WTC11 (cell line): ENCODE results near the gene CHST11. TPM values are rescaled to one million over a fixed set of nuclear protein-coding genes. Genes with fewer than 3 reads are reported as not detected.

Experiments used
- ATAC-seq: fragments of 200-7000 bp; cut with Tn5 transposase; 2 replicates; pipeline ENCODE4 v1.10.0; 2021; ENCODE audit warnings: mild to moderate bottlenecking, moderate library complexity
- CTCF ChIA-PET: fragments of 300-600 bp; sonication (Branson Sonifier 250); formaldehyde crosslinking; loops from one replicate; lab custom pipeline; 2021; ENCODE audit warnings: antibody characterized with exemption; lab: Charles Lee
- POLR2A ChIA-PET: fragments of 350-600 bp; sonication (Branson Sonifier 250); formaldehyde crosslinking; loops from one replicate; lab custom pipeline; 2021; ENCODE audit warnings: antibody characterized with exemption; lab: Charles Lee
- DNase-seq: peaks from one replicate; pipeline ENCODE4 v3.0.0; 2021; ENCODE audit warnings: low spot score
- H3K27ac Mint-ChIP-seq: 2 replicates; pipeline ENCODE4 v1.8.0; 2021; ENCODE audit warnings: mixed read lengths
- H3K27me3 Mint-ChIP-seq: 2 replicates; pipeline ENCODE4 v1.8.0; 2021; ENCODE audit warnings: low read depth, mild to moderate bottlenecking, moderate library complexity, mixed read lengths
- H3K36me3 Mint-ChIP-seq: 2 replicates; pipeline ENCODE4 v1.8.0; 2021; ENCODE audit warnings: mixed read lengths
- H3K4me1 Mint-ChIP-seq: 2 replicates; pipeline ENCODE4 v1.8.0; 2022; ENCODE audit warnings: mixed read lengths
- H3K4me3 Mint-ChIP-seq: 2 replicates; pipeline ENCODE4 v1.8.0; 2021; ENCODE audit warnings: mild to moderate bottlenecking, moderate library complexity, mixed read lengths
- H3K9me3 Mint-ChIP-seq: 2 replicates; pipeline ENCODE4 v1.8.0; 2021; ENCODE audit warnings: mixed read lengths
- AFF4 ChIP-seq: sonication (generic); formaldehyde crosslinking; IDR thresholded peaks from 2 replicates; pipeline ENCODE4 v1.8.1; 2023; ENCODE audit warnings: mild to moderate bottlenecking, missing genetic modification reagents, borderline replicate concordance
- ATF1 ChIP-seq: sonication (generic); formaldehyde crosslinking; IDR thresholded peaks from 2 replicates; pipeline ENCODE4 v1.8.1; 2023; ENCODE audit warnings: mild to moderate bottlenecking, moderate library complexity, missing genetic modification reagents
- ATF3 ChIP-seq: sonication (generic); formaldehyde crosslinking; conservative IDR thresholded peaks from 2 replicates; pipeline ENCODE4 v1.8.1; 2022; ENCODE audit warnings: mild to moderate bottlenecking, missing genetic modification reagents
- CREB1 ChIP-seq: sonication (generic); formaldehyde crosslinking; IDR thresholded peaks from 2 replicates; pipeline ENCODE4 v1.8.0; 2023; ENCODE audit warnings: mild to moderate bottlenecking, missing genetic modification reagents
- CTCF ChIP-seq: fragments of 200-600 bp; IDR thresholded peaks from 2 replicates; pipeline ENCODE4 v1.8.0; 2022; ENCODE audit warnings: antibody characterized with exemption
- E2F1 ChIP-seq: sonication (generic); formaldehyde crosslinking; IDR thresholded peaks from 2 replicates; pipeline ENCODE4 v1.8.0; 2022; ENCODE audit warnings: mild to moderate bottlenecking, missing genetic modification reagents
- EMX1 ChIP-seq: fragments of 250-450 bp; sonication (Bioruptor Pico); IDR thresholded peaks from 2 replicates; pipeline ENCODE4 v1.8.0; 2021; ENCODE audit warnings: mild to moderate bottlenecking
- FOXK1 ChIP-seq: sonication (generic); formaldehyde crosslinking; IDR thresholded peaks from 2 replicates; pipeline ENCODE4 v1.8.0; 2022; ENCODE audit warnings: mild to moderate bottlenecking, moderate library complexity, missing genetic modification reagents
- FOXP4 ChIP-seq: sonication (generic); formaldehyde crosslinking; IDR thresholded peaks from 2 replicates; pipeline ENCODE4 v1.8.0; 2022; ENCODE audit warnings: mild to moderate bottlenecking, missing genetic modification reagents
- GABPB1 ChIP-seq: sonication (generic); formaldehyde crosslinking; IDR thresholded peaks from 2 replicates; pipeline ENCODE4 v1.8.1; 2023; ENCODE audit warnings: mild to moderate bottlenecking, missing genetic modification reagents
- HMGA2 ChIP-seq: fragments of 250-450 bp; sonication (Bioruptor Pico); IDR thresholded peaks from 2 replicates; pipeline ENCODE4 v1.4.0; 2021; ENCODE audit warnings: mild to moderate bottlenecking, moderate library complexity
- IRF2 ChIP-seq: sonication (generic); formaldehyde crosslinking; IDR thresholded peaks from 2 replicates; pipeline ENCODE4 v1.8.0; 2022; ENCODE audit warnings: low read depth, missing genetic modification reagents, borderline replicate concordance
- MAX ChIP-seq: sonication (generic); formaldehyde crosslinking; IDR thresholded peaks from 2 replicates; pipeline ENCODE4 v1.8.0; 2022; ENCODE audit warnings: mild to moderate bottlenecking, missing genetic modification reagents
- NFATC4 ChIP-seq: fragments of 250-450 bp; sonication (Bioruptor Pico); IDR thresholded peaks from 2 replicates; pipeline ENCODE4 v1.9.0; 2021; ENCODE audit warnings: mild to moderate bottlenecking
- NR1H2 ChIP-seq: sonication (generic); formaldehyde crosslinking; IDR thresholded peaks from 2 replicates; pipeline ENCODE4 v1.9.0; 2021; ENCODE audit warnings: mild to moderate bottlenecking, moderate library complexity, missing genetic modification reagents
- NR3C1 ChIP-seq: sonication (generic); formaldehyde crosslinking; conservative IDR thresholded peaks from 2 replicates; pipeline ENCODE4 v1.8.1; 2023; ENCODE audit warnings: low read depth, mild to moderate bottlenecking, missing genetic modification reagents
- PRRX2 ChIP-seq: fragments of 250-450 bp; sonication (Bioruptor Pico); IDR thresholded peaks from 2 replicates; pipeline ENCODE4 v1.8.0; 2021; ENCODE audit warnings: mild to moderate bottlenecking
- RORB ChIP-seq: fragments of 250-450 bp; sonication (Bioruptor Pico); IDR thresholded peaks from 2 replicates; pipeline ENCODE4 v1.9.0; 2021; ENCODE audit warnings: mild to moderate bottlenecking
- SMAD3 ChIP-seq: sonication (generic); formaldehyde crosslinking; IDR thresholded peaks from 2 replicates; pipeline ENCODE4 v1.8.0; 2022; ENCODE audit warnings: missing genetic modification reagents, mild to moderate bottlenecking, borderline replicate concordance
- USF1 ChIP-seq: sonication (generic); formaldehyde crosslinking; IDR thresholded peaks from 2 replicates; pipeline ENCODE4 v1.8.0; 2022; ENCODE audit warnings: mild to moderate bottlenecking, missing genetic modification reagents
- ZNF121 ChIP-seq: sonication (generic); formaldehyde crosslinking; IDR thresholded peaks from 2 replicates; pipeline ENCODE4 v1.8.0; 2023; ENCODE audit warnings: missing genetic modification reagents
- ZNF281 ChIP-seq: sonication (generic); formaldehyde crosslinking; IDR thresholded peaks from 2 replicates; pipeline ENCODE4 v1.8.0; 2023; ENCODE audit warnings: mild to moderate bottlenecking, missing genetic modification reagents
- ZNF396 ChIP-seq: fragments of 250-450 bp; sonication (Bioruptor Pico); IDR thresholded peaks from 2 replicates; pipeline ENCODE4 v1.8.0; 2021; ENCODE audit warnings: mild to moderate bottlenecking, moderate library complexity, borderline replicate concordance
- ZNF671 ChIP-seq: fragments of 250-450 bp; sonication (Bioruptor Pico); IDR thresholded peaks from 2 replicates; pipeline ENCODE4 v1.8.0; 2021; ENCODE audit warnings: mild to moderate bottlenecking
- total RNA-seq: library from RNA; stranded (reverse); gene quantifications from 3 replicates; pipeline ENCODE4 v1.2.3, GENCODE V29; 2021

The CHST11 gene
- total RNA-seq, 1 experiment from 2014 or later = 24.2 TPM

GRCh38 chr12:104701756-104702155, 245.0 kb downstream of the CHST11 start:
- CTCF ChIA-PET = no interaction called here
- TF ChIP-seq GABPB1 (CRISPR knock-in tag) (no peak), ATF3 (CRISPR knock-in tag) (no peak), NFATC4 (CRISPR knock-in tag) (no peak), HMGA2 (CRISPR knock-in tag) (no peak), NR1H2 (CRISPR knock-in tag) (no peak), USF1 (CRISPR knock-in tag) (no peak), IRF2 (CRISPR knock-in tag) (no peak), EMX1 (CRISPR knock-in tag) (no peak), FOXP4 (CRISPR knock-in tag) (no peak), CREB1 (CRISPR knock-in tag) (no peak), E2F1 (CRISPR knock-in tag) (no peak), SMAD3 (CRISPR knock-in tag) (no peak), MAX (CRISPR knock-in tag) (no peak), ZNF396 (no peak), ATF1 (CRISPR knock-in tag) (no peak)
- Mint-ChIP-seq H3K27ac (no peak overlapping the region), H3K4me1 (peaks cover 39% of the 10 kb centered on the region), H3K36me3 (no peaks in the 10 kb centered on the region), H3K4me3 (no peak overlapping the region), H3K9me3 (no peaks in the 10 kb centered on the region), H3K27me3 (no peaks in the 10 kb centered on the region)
- DNase-seq = no peak
- ATAC-seq = no peak
- POLR2A ChIA-PET = no interaction called here

- Mint-ChIP-seq H3K9me3 (no peaks in the 10 kb centered on the region), H3K4me1 (peaks cover 45% of the 10 kb centered on the region), H3K36me3 (no peaks in the 10 kb centered on the region), H3K4me3 (no peak overlapping the region), H3K27me3 (no peaks in the 10 kb centered on the region), H3K27ac (peak overlapping the region; percentile 28; the same call in 1 of the 2 replicates)
- ATAC-seq = no peak
- no peak for DNase-seq
- CTCF ChIA-PET = interaction anchor here (0.5 to 1.2 kb wide), 6 partner anchors 21 to 594 kb away, joined by 3 to 5 read pairs (median 4); no protein-coding TSS in a partner anchor
- POLR2A ChIA-PET = no interaction called here
- TF ChIP-seq RORB (CRISPR knock-in tag) (no peak), CTCF (no peak), ZNF121 (CRISPR knock-in tag) (no peak), SMAD3 (CRISPR knock-in tag) (no peak), AFF4 (CRISPR knock-in tag) (no peak), ZNF671 (no peak), NR3C1 (CRISPR knock-in tag) (no peak), FOXK1 (CRISPR knock-in tag) (no peak), ZNF281 (no peak), EMX1 (CRISPR knock-in tag) (no peak), CREB1 (CRISPR knock-in tag) (no peak), PRRX2 (CRISPR knock-in tag) (no peak)
These were observed 245.9 kb downstream of the CHST11 start for GRCh38 chr12:104702565-104703139.
